ENCODE data around the gene SMPD4.
"Not testable (repeated sequence)": the region's sequence is repeated elsewhere in the genome, so short reads cannot be mapped to it uniquely, and the experiment has no call there.

DNA sequence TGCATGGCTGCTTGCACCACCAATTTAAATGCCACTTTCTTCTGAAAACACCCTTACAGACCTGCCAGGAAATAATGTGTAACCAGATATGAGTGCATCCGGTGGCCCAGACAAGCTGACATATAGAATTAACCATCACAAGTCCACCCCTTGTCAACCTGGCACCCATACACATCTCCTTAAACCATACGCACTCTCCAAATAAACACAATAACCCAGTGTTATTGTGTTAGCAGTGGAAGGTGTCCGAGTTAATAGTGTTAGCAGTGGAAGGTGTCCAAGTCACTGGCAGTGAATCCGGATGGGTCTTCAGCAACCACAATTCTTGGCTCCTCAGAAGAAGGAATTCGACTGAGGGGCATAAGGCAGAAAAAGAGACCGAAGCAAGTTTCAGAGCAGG lies 32.9 kb downstream of the SMPD4 start:
- TF ChIP-seq, protein P1, sequence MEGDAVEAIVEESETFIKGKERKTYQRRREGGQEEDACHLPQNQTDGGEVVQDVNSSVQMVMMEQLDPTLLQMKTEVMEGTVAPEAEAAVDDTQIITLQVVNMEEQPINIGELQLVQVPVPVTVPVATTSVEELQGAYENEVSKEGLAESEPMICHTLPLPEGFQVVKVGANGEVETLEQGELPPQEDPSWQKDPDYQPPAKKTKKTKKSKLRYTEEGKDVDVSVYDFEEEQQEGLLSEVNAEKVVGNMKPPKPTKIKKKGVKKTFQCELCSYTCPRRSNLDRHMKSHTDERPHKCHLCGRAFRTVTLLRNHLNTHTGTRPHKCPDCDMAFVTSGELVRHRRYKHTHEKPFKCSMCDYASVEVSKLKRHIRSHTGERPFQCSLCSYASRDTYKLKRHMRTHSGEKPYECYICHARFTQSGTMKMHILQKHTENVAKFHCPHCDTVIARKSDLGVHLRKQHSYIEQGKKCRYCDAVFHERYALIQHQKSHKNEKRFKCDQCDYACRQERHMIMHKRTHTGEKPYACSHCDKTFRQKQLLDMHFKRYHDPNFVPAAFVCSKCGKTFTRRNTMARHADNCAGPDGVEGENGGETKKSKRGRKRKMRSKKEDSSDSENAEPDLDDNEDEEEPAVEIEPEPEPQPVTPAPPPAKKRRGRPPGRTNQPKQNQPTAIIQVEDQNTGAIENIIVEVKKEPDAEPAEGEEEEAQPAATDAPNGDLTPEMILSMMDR (IDR thresholded peaks at IDR 0.05): not testable (repeated sequence)
- not testable (repeated sequence) for TF ChIP-seq POLR2A (IDR thresholded peaks at IDR 0.05)

Measured in gastroesophageal sphincter (tissue), 3 donors.